Sigmoid colon (tissue), 7 donors: ENCODE data around the gene WDR33. TPM values are rescaled to one million over a fixed set of nuclear protein-coding genes. Genes with fewer than 3 reads are reported as not detected.
A peak's percentile ranks its signal among the peaks of the same experiment; 100 is the strongest.

Experiments
- DNase-seq: peaks from one replicate; pipeline ENCODE4 v3.0.0-alpha.2; 2019
- H3K27ac ChIP-seq, 4 donors: fragments of 200-600 bp; sonication (generic); one replicate each; pipeline ENCODE4 v1.5.1; 2016 to 2019; ENCODE audit warnings: mild to moderate bottlenecking in 1 of 4
- H3K27me3 ChIP-seq, 3 donors: fragments of 200-600 bp; sonication (generic); one replicate each; pipeline ENCODE4 v1.5.1; 2019; ENCODE audit warnings: mild to moderate bottlenecking in 1 of 3
- H3K36me3 ChIP-seq, 4 donors: fragments of 200-600 bp; sonication (generic); one replicate each; pipeline ENCODE4 v1.5.1; 2016 to 2019
- H3K4me1 ChIP-seq, 4 donors: fragments of 200-600 bp; sonication (generic); one replicate each; pipeline ENCODE4 v1.5.1; 2017 to 2019
- H3K4me3 ChIP-seq, 4 donors: fragments of 200-600 bp; sonication (generic); one replicate each; pipeline ENCODE4 v1.5.1; 2017 to 2019; ENCODE audit warnings: mild to moderate bottlenecking in 2 of 4, moderate library complexity in 1 of 4
- H3K9me3 ChIP-seq, 4 donors: fragments of 200-600 bp in 3 of 4; sonication (generic) in 3 of 4; one replicate each; pipeline versions ENCODE4 v1.5.1 to v1.6.1; 2013 to 2019
- CTCF ChIP-seq, 4 experiments: fragments of 450-650 bp in 3 of 4; fragments of 200-600 bp in 1 of 4; IDR thresholded peaks; one replicate each; pipeline ENCODE4 v1.5.1; 2016 to 2019; ENCODE audit warnings: antibody characterized with exemption in 4 of 4, mild to moderate bottlenecking in 3 of 4, moderate library complexity in 2 of 4
- EP300 ChIP-seq, 4 donors: sonication (generic); formaldehyde crosslinking; IDR thresholded peaks; one replicate each; pipeline ENCODE4 v1.6.1; 2017; ENCODE audit warnings: antibody characterized with exemption in 4 of 4
- POLR2A ChIP-seq, 2 donors: fragments of 450-650 bp; IDR thresholded peaks; one replicate each; pipeline ENCODE4 v1.6.1; 2016; ENCODE audit warnings: antibody characterized with exemption in 2 of 2, mild to moderate bottlenecking in 2 of 2, moderate library complexity in 2 of 2
- POLR2AphosphoS5 ChIP-seq, 4 donors: sonication (generic); formaldehyde crosslinking; IDR thresholded peaks; one replicate each; pipeline ENCODE4 v1.6.1; 2017; ENCODE audit warnings: antibody characterized with exemption in 4 of 4
- WGBS, 2 donors: extraction: QIAGEN DNeasy Blood & Tissue Kit; methylation state at CpG; one replicate each; pipeline ENCODE4 v1.1.7; 2013; 5-methylcytosine and 5-hydroxymethylcytosine counted together
- intact Hi-C: fragments of 100-400 bp; cut with DNase I; formaldehyde crosslinking; loops from one replicate; pipeline ENCODE4 v1.15.1; 2023
- polyA plus RNA-seq, 3 donors: library from polyadenylated mRNA; stranded (reverse); fragments of 200-250 nt; gene quantifications; one replicate each; pipeline ENCODE4 v1.2.3, GENCODE V29; 2013
- total RNA-seq, 4 donors: library from RNA; depleted of rRNA; stranded (reverse); fragments of >200 nt; gene quantifications; one replicate each; pipeline ENCODE4 v1.1.0, GENCODE V29; 2016
- donor health status: healthy with polysubstance abuse.
- donor health status: Bipolar disorder and iron deficiency.
- donor health status: healthy.

Gene WDR33
- total and polyA plus RNA-seq, 7 donors: 8.3 to 45.2 (median 37.8) TPM

GRCh38 chr2:127690696-127691095 lies 120.3 kb downstream of the WDR33 start:
- no peak for TF ChIP-seq CTCF (IDR thresholded peaks at IDR 0.05)
- WGBS, 2 donors: 90% methylated on average over 2 of the region's 2 CpGs
- intact Hi-C loops: no loop called here
- H3K4me1 ChIP-seq: peaks cover 0 to 24% (median 18%) of the 10 kb centered on the region in 4 donors
- DNase-seq: no peak
- no peak overlapping the region for H3K4me3 ChIP-seq
- no peak overlapping the region for H3K27ac ChIP-seq
- no peaks in the 10 kb centered on the region for H3K27me3 ChIP-seq
- H3K36me3 ChIP-seq: no peaks in the 10 kb centered on the region
- peaks cover 0 to 6% (median 0%) of the 10 kb centered on the region in 4 donors for H3K9me3 ChIP-seq

GRCh38 chr2:127688405-127688804 lies 122.6 kb downstream of the WDR33 start:
- 71 to 90% methylated on average over 1 of the region's 1 CpG for WGBS, 2 donors
- no peak overlapping the region for H3K27ac ChIP-seq

GRCh38 chr2:127685410-127686080 lies 125.4 kb downstream of the WDR33 start:
- Histone ChIP-seq H3K4me3 (no peak overlapping the region), H3K36me3 (no peaks in the 10 kb centered on the region), H3K27ac (peak overlapping the region in 3 of 4 donors; percentile 79 to 88 (median 87)), H3K27me3 (no peaks in the 10 kb centered on the region), H3K4me1 (peaks cover 0 to 67% (median 49%) of the 10 kb centered on the region in 4 donors), H3K9me3 (peaks cover 0 to 3% (median 0%) of the 10 kb centered on the region in 4 donors)
- 62 to 71% methylated on average over 8 of the region's 8 CpGs for whole genome bisulfite sequencing, 2 donors
- TF ChIP-seq POLR2AphosphoS5 (IDR thresholded peaks at IDR 0.05) (peak in 1 of 4 donors; percentile 10), POLR2A (IDR thresholded peaks at IDR 0.05) (no peak)
- intact Hi-C loops: loop anchor here (10.0 kb wide), 1 partner anchor 51 kb away; no protein-coding TSS in a partner anchor
- DNase-seq: peak; percentile 54

More at GRCh38 chr2:127688405-127688804, 122.6 kb downstream of the WDR33 start:
- H3K27me3 ChIP-seq: no peaks in the 10 kb centered on the region
- TF ChIP-seq POLR2A (IDR thresholded peaks at IDR 0.05) (no peak), EP300 (IDR thresholded peaks at IDR 0.05) (no peak), POLR2AphosphoS5 (IDR thresholded peaks at IDR 0.05) (no peak), CTCF (IDR thresholded peaks at IDR 0.05) (no peak)
- no peaks in the 10 kb centered on the region for H3K36me3 ChIP-seq
- intact Hi-C loops: loop anchor here (10.0 kb wide), 1 partner anchor 54 kb away; no protein-coding TSS in a partner anchor
- peaks cover 0 to 6% (median 0%) of the 10 kb centered on the region in 4 donors for H3K9me3 ChIP-seq
- no peak for DNase-seq
- no peak overlapping the region for H3K4me3 ChIP-seq
- H3K4me1 ChIP-seq: peaks cover 0 to 38% (median 22%) of the 10 kb centered on the region in 4 donors

GRCh38 chr2:127683757-127684156 lies 127.2 kb downstream of the WDR33 start:
- H3K4me3 ChIP-seq: no peak overlapping the region
- intact Hi-C loops: loop anchor here (10.0 kb wide), 1 partner anchor 49 kb away; no protein-coding TSS in a partner anchor
- no peaks in the 10 kb centered on the region for H3K36me3 ChIP-seq
- H3K27ac ChIP-seq: peak overlapping the region; percentile 67 to 88 (median 83)
- peaks cover 0 to 82% (median 57%) of the 10 kb centered on the region in 4 donors for H3K4me1 ChIP-seq
- peak; percentile 70 for DNase-seq
- H3K27me3 ChIP-seq: no peaks in the 10 kb centered on the region
- 76 to 84% methylated on average over 15 of the region's 15 CpGs for WGBS, 2 donors
- TF ChIP-seq POLR2AphosphoS5 (IDR thresholded peaks at IDR 0.05): no peak
- TF ChIP-seq POLR2A (IDR thresholded peaks at IDR 0.05): no peak
- TF ChIP-seq CTCF (IDR thresholded peaks at IDR 0.05): no peak
- TF ChIP-seq EP300 (IDR thresholded peaks at IDR 0.05): no peak
- no peaks in the 10 kb centered on the region for H3K9me3 ChIP-seq

GRCh38 chr2:127683056-127683455 lies 127.9 kb downstream of the WDR33 start:
- peak; percentile 75 for DNase-seq
- no peak for TF ChIP-seq CTCF (IDR thresholded peaks at IDR 0.05)
- TF ChIP-seq EP300 (IDR thresholded peaks at IDR 0.05): no peak
- TF ChIP-seq POLR2AphosphoS5 (IDR thresholded peaks at IDR 0.05): no peak
- no peak for TF ChIP-seq POLR2A (IDR thresholded peaks at IDR 0.05)
- Histone ChIP-seq H3K4me3 (no peak overlapping the region), H3K4me1 (peaks cover 0 to 88% (median 57%) of the 10 kb centered on the region in 4 donors), H3K9me3 (no peaks in the 10 kb centered on the region), H3K36me3 (no peaks in the 10 kb centered on the region), H3K27ac (peak overlapping the region; percentile 67 to 88 (median 83)), H3K27me3 (no peaks in the 10 kb centered on the region)
- intact Hi-C loops: loop anchor here (10.0 kb wide), 1 partner anchor 48 kb away; no protein-coding TSS in a partner anchor
